IMR-90 (cell line): ENCODE measurements around the gene RIPK1. TPM values are rescaled to one million over a fixed set of nuclear protein-coding genes. Genes with fewer than 3 reads are reported as not detected.

Source experiments
- ATAC-seq: fragments of 200-7000 bp; cut with Tn5 transposase; 2 replicates; pipeline ENCODE4 v1.9.1; 2020; ENCODE audit warnings: low read depth, mild to moderate bottlenecking, moderate library complexity
- BruUV-seq: library from RNA; stranded (reverse); fragments of 400-500 nt; replicated peaks from 2 replicates; lab custom pipeline; 2021; lab: Mats Ljungman, UMichigan
- CTCF ChIA-PET: fragments of 300-600 bp; formaldehyde crosslinking; extraction: SDS; loops from one replicate; lab custom pipeline; 2021; ENCODE audit warnings: antibody characterized with exemption; lab: Yijun Ruan, JAX
- POLR2A ChIA-PET: fragments of 300-600 bp; sonication (Branson Sonifier 250); formaldehyde crosslinking; loops from one replicate; lab custom pipeline; 2022; ENCODE audit warnings: antibody characterized with exemption; ENCODE audit not compliant: unreplicated experiment; lab: Charles Lee
- DNase-seq: peaks from one replicate; pipeline ENCODE4 v3.0.0; 2013
- H2AFZ ChIP-seq: replicated peaks from 2 replicates; pipeline ENCODE3; 2013; ENCODE audit warnings: low read length, mild to moderate bottlenecking; ENCODE audit not compliant: poor library complexity
- H2AK5ac ChIP-seq: 2 replicates; pipeline ENCODE4 v1.6.1; 2013; ENCODE audit warnings: low read depth, low read length, inconsistent platforms
- H2AK9ac ChIP-seq: replicated peaks from 2 replicates; pipeline ENCODE3; 2013; ENCODE audit warnings: mild to moderate bottlenecking, low read depth, low read length, moderate library complexity; ENCODE audit not compliant: poor library complexity
- H2BK120ac ChIP-seq: 2 replicates; pipeline ENCODE4 v1.6.1; 2013; ENCODE audit warnings: low read depth, low read length, inconsistent platforms
- H2BK15ac ChIP-seq: 3 replicates; pipeline ENCODE4 v1.6.1; 2013; ENCODE audit warnings: low read depth, low read length, inconsistent platforms
- H2BK20ac ChIP-seq: 2 replicates; pipeline ENCODE4 v1.6.1; 2013; ENCODE audit warnings: low read depth, mild to moderate bottlenecking, inconsistent platforms, low read length, moderate library complexity
- H2BK5ac ChIP-seq: 2 replicates; pipeline ENCODE4 v1.6.1; 2013; ENCODE audit warnings: mild to moderate bottlenecking, low read depth, low read length, inconsistent platforms; ENCODE audit not compliant: poor library complexity, severe bottlenecking
- H3K14ac ChIP-seq: replicated peaks from 2 replicates; pipeline ENCODE4 v1.6.1; 2013; ENCODE audit warnings: low read depth, low read length, inconsistent platforms
- H3K18ac ChIP-seq: 2 replicates; pipeline ENCODE4 v1.6.1; 2013; ENCODE audit warnings: low read depth, low read length, control low read depth
- H3K23ac ChIP-seq: 2 replicates; pipeline ENCODE4 v1.6.1; 2013; ENCODE audit warnings: low read depth, low read length, inconsistent platforms
- H3K27ac ChIP-seq: 2 replicates; pipeline ENCODE4 v1.5.1; 2013; ENCODE audit warnings: mild to moderate bottlenecking, control low read depth, low read length; ENCODE audit not compliant: insufficient read depth
- H3K27me3 ChIP-seq: 2 replicates; pipeline ENCODE4 v1.6.1; 2013; ENCODE audit warnings: low read length; ENCODE audit not compliant: control insufficient read depth, insufficient read depth
- H3K36me3 ChIP-seq: 2 replicates; pipeline ENCODE4 v1.6.1; 2013; ENCODE audit warnings: low read length, mixed read lengths; ENCODE audit not compliant: control insufficient read depth, insufficient read depth
- H3K4ac ChIP-seq: 2 replicates; pipeline ENCODE4 v1.6.1; 2013; ENCODE audit warnings: low read depth, low read length, inconsistent platforms
- H3K4me1 ChIP-seq: 2 replicates; pipeline ENCODE4 v1.6.1; 2013; ENCODE audit warnings: low read length, mixed read lengths; ENCODE audit not compliant: control insufficient read depth, insufficient read depth
- H3K4me2 ChIP-seq: 2 replicates; pipeline ENCODE4 v1.6.1; 2013; ENCODE audit warnings: low read depth, mild to moderate bottlenecking, control low read depth, low read length, moderate library complexity
- H3K4me3 ChIP-seq: 2 replicates; pipeline ENCODE4 v1.5.1; 2013; ENCODE audit warnings: low read depth, mild to moderate bottlenecking, control low read depth, low read length, moderate library complexity; ENCODE audit not compliant: insufficient read depth
- H3K56ac ChIP-seq: 2 replicates; pipeline ENCODE4 v1.6.1; 2013; ENCODE audit warnings: low read length, inconsistent platforms; ENCODE audit not compliant: insufficient read depth; ENCODE audit errors: extremely low read depth
- H3K79me1 ChIP-seq, 2 experiments: 2 replicates each; pipeline ENCODE4 v1.6.1; 2013; ENCODE audit warnings: low read length in 2 of 2, inconsistent platforms in 1 of 2, low read depth in 1 of 2
- H3K9ac ChIP-seq: 2 replicates; pipeline ENCODE4 v1.6.1; 2013; ENCODE audit warnings: low read depth, low read length, control low read depth
- H3K9me1 ChIP-seq: 2 replicates; pipeline ENCODE4 v1.6.1; 2013; ENCODE audit warnings: low read length, inconsistent platforms; ENCODE audit not compliant: insufficient read depth
- H3K9me3 ChIP-seq: 2 replicates; pipeline ENCODE4 v1.6.1; 2013; ENCODE audit warnings: low read length; ENCODE audit not compliant: control insufficient read depth, insufficient read depth
- H4K20me1 ChIP-seq: 2 replicates; pipeline ENCODE4 v1.6.1; 2013; ENCODE audit warnings: low read length, inconsistent platforms; ENCODE audit not compliant: insufficient read depth
- H4K5ac ChIP-seq: 2 replicates; pipeline ENCODE4 v1.6.1; 2013; ENCODE audit warnings: mild to moderate bottlenecking, low read depth, low read length, control low read depth
- H4K8ac ChIP-seq, 2 experiments: 2 replicates each; pipeline ENCODE4 v1.6.1; 2013; ENCODE audit warnings: low read depth in 2 of 2, low read length in 2 of 2, control low read depth in 1 of 2, inconsistent platforms in 1 of 2
- H4K91ac ChIP-seq: 2 replicates; pipeline ENCODE4 v1.6.1; 2013; ENCODE audit warnings: low read depth, low read length, inconsistent platforms; ENCODE audit not compliant: insufficient read depth
- BHLHE40 ChIP-seq: fragments of 150-350 bp; IDR thresholded peaks from 2 replicates; pipeline ENCODE4 v1.6.1; 2016; ENCODE audit warnings: mild to moderate bottlenecking, low read depth, low read length
- CEBPB ChIP-seq: IDR thresholded peaks from 2 replicates; pipeline ENCODE4 v1.6.1; 2012; ENCODE audit warnings: low read depth, low read length, improper control_type of control experiment
- CHD1 ChIP-seq: IDR thresholded peaks from 2 replicates; pipeline ENCODE4 v1.6.1; 2012; ENCODE audit warnings: low read depth, low read length, improper control_type of control experiment
- FOS ChIP-seq: fragments of 150-350 bp; IDR thresholded peaks from 2 replicates; pipeline ENCODE4 v1.6.1; 2016; ENCODE audit warnings: low read depth, low read length
- MAFK ChIP-seq: IDR thresholded peaks from 2 replicates; pipeline ENCODE4 v1.6.1; 2012; ENCODE audit warnings: low read depth, low read length, improper control_type of control experiment
- MAZ ChIP-seq: IDR thresholded peaks from 2 replicates; pipeline ENCODE4 v1.6.1; 2012; ENCODE audit warnings: low read depth, mild to moderate bottlenecking, low read length, improper control_type of control experiment, moderate library complexity, borderline replicate concordance
- MXI1 ChIP-seq: IDR thresholded peaks from 2 replicates; pipeline ENCODE4 v1.6.1; 2012; ENCODE audit warnings: low read depth, mild to moderate bottlenecking, low read length, moderate library complexity, borderline replicate concordance
- NFE2L2 ChIP-seq: fragments of 150-350 bp; IDR thresholded peaks from 2 replicates; pipeline ENCODE4 v1.6.1; 2016; ENCODE audit warnings: low read depth, mild to moderate bottlenecking, low read length
- POLR2A ChIP-seq: IDR thresholded peaks from 2 replicates; pipeline ENCODE4 v1.6.1; 2012; ENCODE audit warnings: mild to moderate bottlenecking, low read depth, low read length
- RAD21 ChIP-seq: IDR thresholded peaks from 2 replicates; pipeline ENCODE4 v1.6.1; 2012; ENCODE audit warnings: low read length, improper control_type of control experiment
- RCOR1 ChIP-seq: IDR thresholded peaks from 2 replicates; pipeline ENCODE4 v1.6.1; 2012; ENCODE audit warnings: mild to moderate bottlenecking, low read length, improper control_type of control experiment; ENCODE audit not compliant: insufficient replicate concordance
- RFX5 ChIP-seq: IDR thresholded peaks from 2 replicates; pipeline ENCODE4 v1.8.0; 2012; ENCODE audit warnings: low read depth, mild to moderate bottlenecking, low read length, moderate library complexity
- SMC3 ChIP-seq: fragments of 150-350 bp; IDR thresholded peaks from 2 replicates; pipeline ENCODE4 v1.6.1; 2016; ENCODE audit warnings: low read depth, mild to moderate bottlenecking, antibody characterized with exemption, low read length, moderate library complexity
- WGBS, 2 experiments: methylation state at CpG; one replicate each; pipeline versions ENCODE4 v1.1.5 to v1.1.7; 2013; ENCODE audit warnings: missing lambda C conversion rate in 2 of 2; ENCODE audit not compliant: insufficient read length in 1 of 2; ENCODE audit errors: extremely low coverage in 2 of 2; 5-methylcytosine and 5-hydroxymethylcytosine counted together
- dilution Hi-C: fragments of 300-500 bp; cut with HindIII; formaldehyde crosslinking; loops from one replicate; pipeline ENCODE4 v1.14.3; 2018; ENCODE audit warnings: low sequenced_read_pairs; ENCODE audit not compliant: unreplicated experiment
- in situ Hi-C: fragments of 300-500 bp; cut with MboI; formaldehyde crosslinking; loops from 3 replicates; pipeline ENCODE4 v1.14.3; 2019; ENCODE audit warnings: low sequenced_read_pairs, inconsistent platforms, mixed read lengths
- intact Hi-C: fragments of 100-400 bp; cut with micrococcal nuclease; formaldehyde crosslinking; loops from 2 replicates; pipeline ENCODE4 v1.10.0; 2022
- polyA plus RNA-seq, 3 experiments: library from polyadenylated mRNA; depleted of rRNA; stranded (reverse); fragments of >200 nt; gene quantifications; 2 replicates each; pipeline ENCODE4 v1.2.3, GENCODE V29; 2012; ENCODE audit warnings: low replicate concordance in 1 of 3
- total RNA-seq: library from RNA; depleted of rRNA; stranded (reverse); fragments of >200 nt; gene quantifications from 2 replicates; pipeline ENCODE4 v1.2.3, GENCODE V29; 2012
- TF ChIP-seq, protein P1 (sequence below): conservative IDR thresholded peaks from 2 replicates; pipeline ENCODE4 v1.5.1; 2012; ENCODE audit warnings: mild to moderate bottlenecking, low read depth, low read length, improper control_type of control experiment
- TF ChIP-seq, protein P2 (sequence below): fragments of 150-350 bp; IDR thresholded peaks from 2 replicates; pipeline ENCODE4 v1.6.1; 2016; ENCODE audit warnings: low read depth, mild to moderate bottlenecking, low read length, moderate library complexity, borderline replicate concordance
- TF ChIP-seq, protein P3 (sequence below): fragments of 150-350 bp; IDR thresholded peaks from 2 replicates; pipeline ENCODE4 v1.6.1; 2017; ENCODE audit warnings: mild to moderate bottlenecking, antibody characterized with exemption, low read length, low read depth

The RIPK1 gene
- total and polyA plus RNA-seq, 2 of the 4 experiments (the other 2 are of a cell fraction) = 12.6 to 25.6 TPM

DNA sequence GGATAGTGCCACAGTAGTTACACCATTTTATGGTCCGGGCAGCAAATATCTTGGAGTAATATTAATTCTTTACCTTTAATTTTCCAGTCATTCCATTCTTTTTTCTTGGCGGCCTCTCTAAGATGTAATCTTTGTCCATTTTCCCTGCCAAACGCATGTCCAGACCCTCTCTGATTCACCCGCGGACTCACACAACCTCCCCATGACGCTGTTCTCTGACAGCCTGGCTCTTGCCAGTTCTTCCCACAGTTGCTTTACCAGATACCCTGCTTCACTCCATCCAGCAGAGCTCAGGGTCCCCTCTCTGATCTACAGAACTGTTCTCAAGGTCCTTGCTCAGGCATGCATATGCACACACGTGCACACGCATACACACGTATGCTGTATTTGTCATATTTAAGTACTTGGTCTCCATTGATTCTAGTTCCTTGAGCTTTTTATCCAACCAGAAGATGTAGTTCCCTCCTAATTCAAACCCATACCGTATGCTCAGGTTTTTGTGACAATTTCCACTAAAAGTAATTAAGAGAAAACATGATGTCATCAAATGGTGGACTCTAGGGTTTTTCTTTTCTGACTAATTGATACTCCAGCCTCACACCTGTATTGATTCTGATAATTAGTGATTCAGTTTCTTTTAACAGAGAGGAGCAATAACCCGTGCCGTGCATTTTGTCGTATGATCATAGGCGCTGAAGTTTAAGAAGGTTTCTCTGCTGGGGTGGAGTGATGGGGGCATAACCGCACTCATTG, 60.2 kb downstream of the RIPK1 start:
- H3K36me3 ChIP-seq = peaks cover 20% of the 10 kb centered on the region
- no peak overlapping the region for H3K56ac ChIP-seq
- H2BK120ac ChIP-seq = no peak overlapping the region
- H3K4ac ChIP-seq = no peak overlapping the region
- H3K79me1 ChIP-seq = no peaks in the 10 kb centered on the region
- H4K20me1 ChIP-seq = no peaks in the 10 kb centered on the region
- TF ChIP-seq FOS (no peak), NFE2L2 (no peak), CEBPB (no peak), CHD1 (no peak), BHLHE40 (no peak), RFX5 (no peak), RCOR1 (no peak), MAFK (no peak), POLR2A (no peak), RAD21 (no peak), MXI1 (no peak), SMC3 (no peak), MAZ (no peak)
- TF ChIP-seq, protein P1, sequence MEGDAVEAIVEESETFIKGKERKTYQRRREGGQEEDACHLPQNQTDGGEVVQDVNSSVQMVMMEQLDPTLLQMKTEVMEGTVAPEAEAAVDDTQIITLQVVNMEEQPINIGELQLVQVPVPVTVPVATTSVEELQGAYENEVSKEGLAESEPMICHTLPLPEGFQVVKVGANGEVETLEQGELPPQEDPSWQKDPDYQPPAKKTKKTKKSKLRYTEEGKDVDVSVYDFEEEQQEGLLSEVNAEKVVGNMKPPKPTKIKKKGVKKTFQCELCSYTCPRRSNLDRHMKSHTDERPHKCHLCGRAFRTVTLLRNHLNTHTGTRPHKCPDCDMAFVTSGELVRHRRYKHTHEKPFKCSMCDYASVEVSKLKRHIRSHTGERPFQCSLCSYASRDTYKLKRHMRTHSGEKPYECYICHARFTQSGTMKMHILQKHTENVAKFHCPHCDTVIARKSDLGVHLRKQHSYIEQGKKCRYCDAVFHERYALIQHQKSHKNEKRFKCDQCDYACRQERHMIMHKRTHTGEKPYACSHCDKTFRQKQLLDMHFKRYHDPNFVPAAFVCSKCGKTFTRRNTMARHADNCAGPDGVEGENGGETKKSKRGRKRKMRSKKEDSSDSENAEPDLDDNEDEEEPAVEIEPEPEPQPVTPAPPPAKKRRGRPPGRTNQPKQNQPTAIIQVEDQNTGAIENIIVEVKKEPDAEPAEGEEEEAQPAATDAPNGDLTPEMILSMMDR = no peak
- TF ChIP-seq, protein P2, sequence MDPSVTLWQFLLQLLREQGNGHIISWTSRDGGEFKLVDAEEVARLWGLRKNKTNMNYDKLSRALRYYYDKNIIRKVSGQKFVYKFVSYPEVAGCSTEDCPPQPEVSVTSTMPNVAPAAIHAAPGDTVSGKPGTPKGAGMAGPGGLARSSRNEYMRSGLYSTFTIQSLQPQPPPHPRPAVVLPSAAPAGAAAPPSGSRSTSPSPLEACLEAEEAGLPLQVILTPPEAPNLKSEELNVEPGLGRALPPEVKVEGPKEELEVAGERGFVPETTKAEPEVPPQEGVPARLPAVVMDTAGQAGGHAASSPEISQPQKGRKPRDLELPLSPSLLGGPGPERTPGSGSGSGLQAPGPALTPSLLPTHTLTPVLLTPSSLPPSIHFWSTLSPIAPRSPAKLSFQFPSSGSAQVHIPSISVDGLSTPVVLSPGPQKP = no peak
- TF ChIP-seq, protein P3, sequence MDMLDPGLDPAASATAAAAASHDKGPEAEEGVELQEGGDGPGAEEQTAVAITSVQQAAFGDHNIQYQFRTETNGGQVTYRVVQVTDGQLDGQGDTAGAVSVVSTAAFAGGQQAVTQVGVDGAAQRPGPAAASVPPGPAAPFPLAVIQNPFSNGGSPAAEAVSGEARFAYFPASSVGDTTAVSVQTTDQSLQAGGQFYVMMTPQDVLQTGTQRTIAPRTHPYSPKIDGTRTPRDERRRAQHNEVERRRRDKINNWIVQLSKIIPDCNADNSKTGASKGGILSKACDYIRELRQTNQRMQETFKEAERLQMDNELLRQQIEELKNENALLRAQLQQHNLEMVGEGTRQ = no peak
- dilution Hi-C loops = no loop called here
- no peaks in the 10 kb centered on the region for H3K9me3 ChIP-seq
- no peaks in the 10 kb centered on the region for H3K27me3 ChIP-seq
- H2AFZ ChIP-seq = no peak overlapping the region
- intact Hi-C loops = no loop called here
- no peak overlapping the region for H2BK5ac ChIP-seq
- no peak for DNase-seq
- ChIA-PET CTCF (no interaction called here), POLR2A (no interaction called here)
- H2AK5ac ChIP-seq = no peak overlapping the region
- no peak overlapping the region for H3K23ac ChIP-seq
- 88% methylated on average over 5 of the region's 15 CpGs; no CpG with 5 or more reads in 1 of the 2 experiments for WGBS, 2 experiments
- H3K27ac ChIP-seq = no peak overlapping the region
- no peak overlapping the region for H3K14ac ChIP-seq
- no peak overlapping the region for H4K8ac ChIP-seq
- no peak overlapping the region for H4K91ac ChIP-seq
- ATAC-seq = no peak
- no peak overlapping the region for H2BK15ac ChIP-seq
- H4K5ac ChIP-seq = no peak overlapping the region
- no peaks in the 10 kb centered on the region for H3K4me1 ChIP-seq
- no peak overlapping the region for H2AK9ac ChIP-seq
- no peak overlapping the region for H2BK20ac ChIP-seq
- no peak overlapping the region for H3K9ac ChIP-seq
- H3K18ac ChIP-seq = no peak overlapping the region
- no TSS peak for BruUV-seq
- no peak overlapping the region for H3K4me2 ChIP-seq
- H3K9me1 ChIP-seq = no peaks in the 10 kb centered on the region
- in situ Hi-C loops = loop anchor here (5.0 to 25.0 kb wide), 2 partner anchors 124 to 609 kb away; no protein-coding TSS in a partner anchor
- no peak overlapping the region for H3K4me3 ChIP-seq
